GM20431 (cell line): ENCODE data around the gene CCL2.

Experiments used
- in situ Hi-C: fragments of 300-500 bp; cut with MseI, MboI; formaldehyde crosslinking; loops from one replicate; pipeline ENCODE4 v1.15.0; 2020; ENCODE audit warnings: low sequenced_read_pairs; ENCODE audit not compliant: unreplicated experiment

Gene CCL2

DNA sequence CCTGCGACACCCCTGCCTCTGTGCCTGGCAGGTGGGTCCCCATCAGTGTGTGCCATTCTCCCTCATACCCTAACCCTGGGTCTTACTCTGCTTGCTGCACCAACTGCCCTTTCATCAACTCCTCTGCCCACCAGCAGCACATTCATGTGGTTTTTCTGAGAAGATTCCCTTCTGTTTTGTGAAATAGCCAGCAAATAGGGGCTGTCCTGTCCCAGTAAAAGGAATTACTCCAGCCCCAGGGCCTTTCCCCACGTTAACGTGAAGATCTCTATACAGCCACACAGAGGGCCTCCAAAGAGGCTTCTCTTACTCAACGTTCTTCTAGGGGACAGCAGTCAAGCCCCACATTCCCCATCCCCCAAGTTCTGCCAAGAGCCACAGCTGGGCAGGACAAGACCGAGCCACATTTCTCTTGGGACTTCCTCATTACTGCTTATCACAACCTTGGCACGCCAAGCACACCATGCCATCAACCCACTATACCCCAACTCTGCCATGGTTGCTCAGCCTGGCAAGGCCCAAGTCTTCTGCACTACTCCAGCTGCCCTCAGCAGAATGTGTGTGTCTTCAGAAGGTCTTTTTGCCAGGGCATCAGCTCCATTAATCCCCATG, 18.7 kb upstream of the CCL2 start:
- in situ Hi-C loops, result no loop called here

DNA sequence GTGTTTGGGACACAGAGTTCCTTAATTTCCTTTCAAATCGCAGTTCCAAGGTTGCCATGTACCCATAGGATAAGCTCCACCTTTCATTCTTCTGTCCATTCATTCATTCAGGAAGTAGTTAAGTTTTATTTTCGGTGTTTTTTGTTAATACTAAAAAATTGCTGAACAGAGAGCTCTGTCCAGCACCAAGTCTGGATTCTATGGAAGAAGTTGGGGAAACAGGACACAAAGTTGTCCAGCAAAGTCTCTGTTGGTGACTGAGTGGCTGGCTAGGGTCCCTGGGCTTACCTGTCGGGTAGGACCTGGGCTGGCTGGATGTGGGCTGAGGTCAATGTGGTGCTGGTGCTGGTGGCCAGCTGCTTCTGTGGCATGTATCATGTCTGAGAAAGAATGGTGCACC, 17.6 kb upstream of the CCL2 start:
- in situ Hi-C loops, result no loop called here

DNA sequence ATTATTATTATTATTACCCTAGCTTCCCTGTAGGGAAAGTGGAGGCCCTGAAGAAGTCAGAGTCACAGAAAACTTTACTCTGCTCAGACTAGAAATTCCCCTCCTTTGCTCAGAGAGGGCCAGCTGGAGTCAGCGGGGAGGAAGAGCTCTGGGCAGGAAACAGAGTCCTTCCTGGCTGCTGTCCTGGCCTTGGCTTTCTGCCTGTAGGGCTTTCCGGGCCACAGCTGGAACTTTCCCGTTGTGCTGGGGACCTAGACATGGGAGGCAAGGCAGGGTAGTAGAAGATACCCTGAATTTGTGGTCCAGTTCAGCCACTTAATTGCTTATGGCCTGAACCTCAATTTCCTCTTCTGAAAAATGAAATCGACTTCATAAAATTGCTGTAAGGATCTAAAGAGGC, 14.0 kb upstream of the CCL2 start:
- in situ Hi-C loops, result no loop called here

DNA sequence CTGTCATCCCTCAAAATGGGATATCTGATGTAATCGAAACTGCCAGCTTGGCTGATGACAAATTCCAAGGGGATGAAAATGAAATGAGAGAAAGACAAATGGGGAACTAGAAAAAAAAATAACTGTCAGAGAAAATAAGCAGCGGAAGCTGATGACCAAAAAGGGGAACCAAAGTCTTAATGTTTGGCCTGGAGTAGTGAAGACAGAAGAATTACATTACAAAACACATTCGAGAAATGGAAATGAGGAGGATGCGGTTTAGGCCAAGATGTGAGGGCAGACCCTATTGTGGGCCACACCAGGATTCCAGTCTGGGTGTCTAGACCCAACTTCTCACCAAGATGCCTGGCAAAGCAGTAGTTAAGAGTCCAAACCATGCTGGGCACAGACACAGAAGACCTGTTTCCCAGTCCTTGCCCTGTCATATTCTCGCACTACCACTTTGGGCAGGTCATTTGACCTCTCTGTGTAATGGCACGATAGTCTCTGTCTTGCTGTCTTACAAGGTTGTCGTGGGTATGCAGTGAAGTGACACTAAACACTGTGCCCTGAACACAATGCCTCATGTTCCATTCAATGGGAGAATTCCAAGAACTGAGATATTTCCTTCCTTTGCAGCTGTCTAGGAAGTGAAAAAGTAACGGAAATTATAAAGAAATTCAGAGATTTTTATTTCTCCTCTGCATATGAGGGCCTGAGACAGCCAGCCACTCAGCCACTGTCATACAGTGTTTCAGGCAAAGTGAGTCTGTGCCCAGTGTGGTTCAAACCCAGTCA, 12.3 kb upstream of the CCL2 start:
- in situ Hi-C loops, result no loop called here

DNA sequence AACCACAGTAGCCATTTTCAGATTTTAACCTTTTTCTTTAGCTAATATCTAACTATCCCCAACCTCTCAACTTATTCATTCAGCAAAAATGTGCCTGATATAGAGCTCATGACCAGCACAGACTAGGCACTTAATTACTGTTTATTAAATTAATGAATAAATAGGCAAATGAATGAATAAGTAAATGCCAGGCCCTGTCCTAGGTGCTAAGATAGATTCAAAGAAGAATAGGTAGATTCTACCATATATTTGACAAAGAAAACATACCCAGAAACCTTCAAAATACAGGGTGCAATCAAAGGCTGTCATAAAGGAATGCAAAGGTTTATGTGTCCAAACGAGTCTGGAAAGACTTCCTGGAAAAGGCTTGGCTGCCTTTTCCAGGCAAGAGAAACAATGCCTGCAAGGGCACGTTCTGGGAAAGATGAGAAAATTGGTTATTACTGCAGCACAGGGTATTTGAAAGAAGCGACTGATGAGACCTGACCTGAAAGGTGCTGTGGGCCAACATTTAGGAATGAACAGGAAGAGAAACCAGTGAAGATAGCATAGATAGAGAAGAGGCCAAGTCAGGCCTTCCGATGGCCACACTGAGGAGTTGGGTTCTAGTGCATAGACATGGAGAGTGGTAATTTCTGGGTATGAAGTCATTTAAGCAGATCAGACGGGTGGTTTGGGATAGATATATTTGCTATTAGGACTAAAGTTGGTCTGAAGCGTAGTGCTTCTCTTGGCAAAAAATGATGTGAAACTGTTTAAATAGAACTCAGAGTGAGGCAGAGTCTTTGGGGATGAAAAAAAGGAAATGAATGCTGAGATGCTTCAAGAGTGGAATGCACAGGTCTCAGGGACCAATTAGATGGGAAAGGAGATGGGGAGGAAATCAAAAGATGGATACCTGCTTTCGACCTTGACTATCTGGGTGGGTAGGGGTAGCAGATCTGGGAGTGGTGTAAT, 11.4 kb upstream of the CCL2 start:
- in situ Hi-C loops, result no loop called here

DNA sequence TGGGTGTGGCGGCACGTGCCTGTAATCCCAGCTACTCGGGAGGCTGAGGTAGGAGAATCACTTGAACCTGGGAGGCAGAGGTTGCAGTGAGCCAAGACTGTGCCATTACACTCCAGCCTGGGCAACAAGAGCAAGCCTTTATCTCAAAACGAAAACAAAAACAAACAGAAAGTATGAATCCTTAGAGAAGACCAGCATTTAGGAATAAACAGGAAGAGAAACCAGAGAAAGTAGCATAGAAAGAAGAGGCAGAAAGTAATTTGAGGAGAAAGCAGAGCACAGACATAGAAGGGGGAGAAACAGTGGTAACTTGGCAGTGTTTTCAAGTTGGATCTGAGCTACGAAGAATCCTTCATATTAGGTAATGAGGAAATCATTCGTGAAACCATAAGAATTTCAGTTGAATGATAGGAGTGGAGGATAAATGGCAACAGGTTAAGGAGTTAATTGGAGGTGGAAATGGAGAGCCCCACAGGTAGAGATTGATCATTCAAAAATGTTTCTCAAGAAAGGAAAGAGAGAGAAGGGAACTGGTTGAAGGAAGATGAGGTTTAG, 9.7 kb upstream of the CCL2 start:
- in situ Hi-C loops, result no loop called here

DNA sequence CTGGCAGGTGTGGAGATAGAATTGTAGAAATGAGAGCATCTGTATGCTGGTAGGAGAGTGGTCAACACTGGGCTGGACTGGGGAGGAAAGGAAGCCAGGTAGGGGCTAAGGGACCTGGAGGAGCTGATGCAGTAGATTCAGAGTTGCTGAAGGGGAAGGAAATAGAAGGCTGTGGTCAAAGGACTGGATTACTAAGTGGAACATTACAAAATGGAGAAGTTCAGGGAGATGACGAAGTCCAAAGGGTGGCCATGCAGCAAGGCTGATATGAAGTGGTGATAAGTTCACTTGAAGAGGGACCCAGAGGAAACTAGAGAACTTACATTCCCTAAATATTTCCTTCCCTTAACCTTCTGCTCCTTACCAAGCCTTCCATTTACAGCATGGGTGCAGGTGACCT, 8.6 kb upstream of the CCL2 start:
- in situ Hi-C loops, result no loop called here

DNA sequence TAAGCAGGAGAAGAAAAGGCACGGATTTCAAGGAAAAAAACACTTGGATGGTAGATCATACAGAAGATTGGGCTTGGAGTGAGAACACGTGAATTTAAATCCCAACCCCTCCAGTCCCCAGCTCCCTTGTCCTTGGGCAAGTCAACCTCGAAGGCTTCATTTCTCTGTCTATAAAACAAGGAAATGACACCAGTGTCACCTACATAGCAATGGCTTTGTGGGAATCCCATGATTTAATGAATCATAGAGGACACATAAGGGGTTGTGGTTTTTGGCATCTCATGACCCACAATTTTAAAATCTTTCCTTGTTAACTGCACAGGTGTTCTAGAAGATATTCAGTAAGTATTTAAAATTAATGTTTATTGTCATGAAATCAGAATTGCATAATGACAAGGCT, 8.2 kb upstream of the CCL2 start:
- in situ Hi-C loops, result no loop called here

DNA sequence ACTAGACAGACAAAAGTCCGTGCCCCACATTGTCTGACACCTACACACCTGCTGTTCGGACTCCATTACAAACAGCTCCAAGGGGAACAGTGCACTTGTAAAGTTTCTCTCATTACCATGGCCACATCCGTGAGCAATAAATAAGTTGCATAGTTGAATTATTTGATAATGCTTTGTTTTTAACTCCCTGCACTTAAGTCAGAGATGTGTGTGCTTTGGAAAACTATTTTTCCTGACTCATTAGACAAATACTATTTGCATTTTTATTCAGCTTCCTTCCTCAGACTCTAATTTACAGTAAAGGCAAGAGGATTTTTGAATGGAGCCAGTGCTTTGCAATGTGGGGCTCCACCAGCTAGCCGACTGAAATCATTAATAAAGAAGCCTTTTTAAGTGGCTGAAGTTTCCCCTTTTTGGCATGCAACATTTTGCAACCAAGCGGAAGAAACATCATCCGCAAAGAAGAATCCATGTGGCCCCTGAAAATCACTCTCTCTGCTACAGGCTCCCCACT, 6.5 kb upstream of the CCL2 start:
- in situ Hi-C loops, result no loop called here

DNA sequence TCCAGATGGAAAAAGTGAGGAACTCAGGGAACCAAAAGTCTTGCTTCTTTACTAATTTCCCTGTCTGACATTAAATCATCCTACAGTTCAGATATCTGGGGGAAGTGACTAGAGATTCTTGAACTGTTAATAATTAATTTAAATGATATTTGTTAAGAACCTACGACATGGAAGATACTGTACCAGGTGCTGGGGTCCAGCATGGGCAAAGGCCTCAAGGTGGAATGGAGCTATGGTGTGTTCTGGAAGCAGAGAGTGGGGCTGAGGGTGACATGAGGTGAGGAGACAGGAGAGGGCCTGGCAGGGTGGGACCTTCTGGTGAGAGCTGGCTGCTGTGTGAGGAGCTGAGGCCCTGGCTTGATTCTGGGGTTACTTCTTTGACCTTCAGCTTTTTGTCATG, 6.0 kb upstream of the CCL2 start:
- in situ Hi-C loops, result no loop called here

DNA sequence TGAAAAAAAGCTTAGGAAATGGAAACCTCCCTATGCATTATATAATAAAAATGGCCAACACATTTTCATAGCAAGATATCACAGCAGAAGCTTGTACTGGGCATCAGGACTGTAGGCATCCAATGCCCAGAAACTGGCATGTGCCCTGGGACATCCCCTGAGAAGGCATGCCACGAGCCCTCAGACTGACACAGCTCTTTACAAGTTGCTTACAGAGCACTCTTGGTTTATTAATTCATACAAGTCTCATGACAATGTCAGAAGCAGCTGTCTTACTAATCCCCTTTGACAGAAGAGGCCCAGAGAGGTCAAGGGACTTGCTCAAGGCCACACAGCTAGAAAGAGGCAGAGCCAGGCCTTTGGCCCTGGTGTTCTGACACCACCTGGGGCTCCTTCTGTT, 5.6 kb upstream of the CCL2 start:
- in situ Hi-C loops, result no loop called here

DNA sequence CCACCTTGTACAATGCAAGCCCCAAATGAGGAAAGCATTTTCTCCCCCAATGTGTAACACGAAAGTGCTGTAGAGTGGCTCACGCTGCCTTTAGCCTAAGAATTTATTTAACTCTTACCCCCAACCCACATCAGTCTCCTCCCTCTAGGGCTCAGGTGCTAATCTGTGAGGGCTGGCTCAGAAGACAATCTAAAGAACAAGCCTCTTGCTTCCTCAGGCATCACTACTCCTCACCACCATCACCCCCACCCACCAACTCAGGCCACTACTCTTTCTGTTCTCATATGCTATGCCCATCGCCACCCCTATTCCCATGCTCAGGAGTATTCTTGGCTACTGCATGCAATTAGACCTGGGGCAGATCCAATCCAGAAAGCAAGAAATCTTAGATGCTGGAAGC, 3.9 kb upstream of the CCL2 start:
- in situ Hi-C loops, result no loop called here

DNA sequence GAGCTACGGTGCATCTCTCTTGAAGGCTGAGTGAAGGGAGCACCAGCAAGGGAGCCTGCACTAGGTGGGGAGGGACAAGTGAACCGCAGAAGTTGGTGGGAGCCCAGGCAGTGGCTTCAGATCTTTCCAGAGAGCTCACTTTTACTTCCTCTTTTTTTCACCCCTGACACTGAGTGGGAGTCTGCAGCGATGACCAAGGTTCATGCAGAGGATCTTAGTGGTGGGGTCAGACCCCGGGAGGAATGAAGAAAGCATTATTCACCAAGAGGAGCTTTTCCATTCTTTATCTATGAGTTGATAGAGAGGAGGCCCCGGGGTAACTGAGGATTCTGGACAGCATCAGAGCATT, 3.0 kb upstream of the CCL2 start:
- in situ Hi-C loops, result no loop called here

DNA sequence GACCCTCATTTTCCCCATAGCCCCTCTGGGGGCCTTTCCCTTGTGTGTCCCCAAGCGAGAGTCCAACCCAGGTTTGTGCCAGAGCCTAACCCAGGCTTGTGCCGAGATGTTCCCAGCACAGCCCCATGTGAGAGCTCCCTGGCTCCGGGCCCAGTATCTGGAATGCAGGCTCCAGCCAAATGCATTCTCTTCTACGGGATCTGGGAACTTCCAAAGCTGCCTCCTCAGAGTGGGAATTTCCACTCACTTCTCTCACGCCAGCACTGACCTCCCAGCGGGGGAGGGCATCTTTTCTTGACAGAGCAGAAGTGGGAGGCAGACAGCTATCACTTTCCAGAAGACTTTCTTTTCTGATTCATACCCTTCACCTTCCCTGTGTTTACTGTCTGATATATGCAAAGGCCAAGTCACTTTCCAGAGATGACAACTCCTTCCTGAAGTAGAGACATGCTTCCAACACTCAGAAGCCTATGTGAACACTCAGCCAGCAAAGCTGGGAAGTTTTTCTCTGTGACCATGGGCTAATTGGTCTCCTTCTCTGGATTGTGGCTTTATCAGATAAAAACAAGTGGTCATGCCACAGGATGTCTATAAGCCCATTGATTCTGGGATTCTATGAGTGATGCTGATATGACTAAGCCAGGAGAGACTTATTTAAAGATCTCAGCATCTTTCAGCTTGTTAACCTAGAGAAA, 2.5 kb upstream of the CCL2 start:
- in situ Hi-C loops, result no loop called here

DNA sequence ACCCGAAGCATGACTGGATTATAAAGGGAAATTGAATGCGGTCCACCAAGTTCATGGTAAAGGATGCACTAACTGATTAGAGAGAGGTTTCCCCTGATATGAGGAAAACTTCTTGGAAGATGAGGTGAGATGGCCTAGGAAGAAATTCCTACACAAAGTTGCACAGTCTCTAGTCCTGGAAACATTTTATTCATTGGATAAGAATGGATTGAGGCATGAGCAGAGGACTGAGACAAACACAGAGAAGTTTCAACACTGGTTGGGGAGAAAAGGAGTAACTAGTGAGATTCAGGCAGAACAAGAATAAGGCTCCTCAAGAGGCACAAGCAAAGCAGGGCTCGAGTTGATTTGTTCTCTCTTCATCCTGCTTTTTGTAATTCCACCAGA, 2.0 kb upstream of the CCL2 start:
- in situ Hi-C loops, result no loop called here

DNA sequence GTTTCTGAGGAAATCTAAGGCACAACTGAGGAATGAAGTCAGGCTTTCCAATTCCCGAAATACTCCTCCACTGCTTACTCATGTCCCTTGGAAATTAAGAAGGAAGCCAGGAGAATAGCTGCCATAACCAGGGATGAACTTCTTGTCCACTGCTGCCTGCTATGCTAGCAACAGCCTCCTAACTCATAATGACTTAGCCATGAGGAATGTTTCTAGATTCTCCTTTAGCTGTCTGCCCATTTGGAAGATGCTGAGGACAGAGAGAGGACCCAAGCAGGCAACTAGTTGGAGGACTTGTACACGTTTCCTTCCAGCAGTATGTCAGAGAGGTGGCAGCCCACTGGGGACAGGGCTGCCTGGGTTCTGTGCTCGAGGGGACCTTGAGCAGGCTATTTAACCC, 939 bp upstream of the CCL2 start:
- in situ Hi-C loops, result no loop called here

DNA sequence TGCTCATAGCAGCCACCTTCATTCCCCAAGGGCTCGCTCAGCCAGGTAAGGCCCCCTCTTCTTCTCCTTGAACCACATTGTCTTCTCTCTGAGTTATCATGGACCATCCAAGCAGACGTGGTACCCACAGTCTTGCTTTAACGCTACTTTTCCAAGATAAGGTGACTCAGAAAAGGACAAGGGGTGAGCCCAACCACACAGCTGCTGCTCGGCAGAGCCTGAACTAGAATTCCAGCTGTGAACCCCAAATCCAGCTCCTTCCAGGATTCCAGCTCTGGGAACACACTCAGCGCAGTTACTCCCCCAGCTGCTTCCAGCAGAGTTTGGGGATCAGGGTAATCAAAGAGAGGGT, 272 bp downstream of the CCL2 start:
- in situ Hi-C loops, result no loop called here

DNA sequence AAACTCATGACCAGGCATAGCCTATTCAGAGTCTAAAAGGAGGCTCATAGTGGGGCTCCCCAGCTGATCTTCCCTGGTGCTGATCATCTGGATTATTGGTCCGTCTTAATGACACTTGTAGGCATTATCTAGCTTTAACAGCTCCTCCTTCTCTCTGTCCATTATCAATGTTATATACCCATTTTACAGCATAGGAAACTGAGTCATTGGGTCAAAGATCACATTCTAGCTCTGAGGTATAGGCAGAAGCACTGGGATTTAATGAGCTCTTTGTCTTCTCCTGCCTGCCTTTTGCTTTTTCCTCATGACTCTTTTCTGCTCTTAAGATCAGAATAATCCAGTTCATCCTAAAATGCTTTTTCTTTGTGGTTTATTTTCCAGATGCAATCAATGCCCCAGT, 756 bp downstream of the CCL2 start:
- in situ Hi-C loops, result no loop called here

DNA sequence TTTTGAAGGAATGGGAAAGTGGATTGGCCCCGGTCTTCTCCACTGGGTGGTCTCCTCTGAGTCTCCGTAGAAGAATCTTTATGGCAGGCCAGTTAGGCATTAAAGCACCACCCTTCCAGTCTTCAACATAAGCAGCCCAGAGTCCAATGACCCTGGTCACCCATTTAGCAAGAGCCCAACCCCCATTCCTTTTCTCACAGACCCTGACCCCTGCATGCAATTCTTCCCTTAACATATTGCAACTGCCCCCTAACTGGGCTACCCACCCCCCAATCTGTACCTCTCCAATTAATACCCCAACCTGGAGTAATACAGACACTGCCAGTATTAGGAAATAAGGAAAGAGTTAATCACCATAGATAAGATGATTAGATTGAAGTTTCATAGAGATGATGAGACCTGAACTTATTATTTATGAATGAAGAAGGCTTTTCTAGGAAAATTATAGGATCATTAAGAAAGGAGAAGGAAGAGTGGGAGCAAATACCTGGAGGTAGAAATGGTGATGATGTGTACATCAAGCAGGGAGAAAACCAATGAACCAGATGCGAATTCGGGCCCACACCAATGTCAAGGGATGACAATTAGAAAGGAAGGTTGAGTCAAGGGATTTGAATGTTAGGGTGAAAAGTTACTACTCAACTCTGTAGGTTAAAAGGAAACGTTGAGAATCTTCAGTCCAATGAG, 2.4 kb downstream of the CCL2 start:
- in situ Hi-C loops, result no loop called here

DNA sequence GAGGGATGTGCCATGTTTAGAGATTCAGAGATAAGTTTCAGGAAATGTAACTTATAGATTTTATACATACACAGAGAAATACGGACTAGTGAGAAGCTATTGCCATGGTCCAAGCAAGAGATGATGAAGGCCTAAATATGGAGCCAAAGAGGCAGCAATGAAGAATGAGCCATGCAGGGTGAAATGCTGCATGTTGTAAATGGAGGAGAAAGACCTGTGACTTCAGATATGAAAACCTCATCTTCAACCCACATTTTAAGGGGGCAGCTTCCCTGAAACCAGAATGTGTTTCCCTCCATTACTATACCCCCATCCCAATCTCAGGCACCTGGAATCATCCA, 2.9 kb downstream of the CCL2 start:
- in situ Hi-C loops, result no loop called here
